Activated naive CD8-positive, alpha-beta T cell (primary cell): ENCODE data around the gene WDR93.

Experiments used
- H3K27ac Mint-ChIP-seq: one replicate; pipeline ENCODE4 v1.8.0; 2021; ENCODE audit warnings: mixed read lengths
- H3K27me3 Mint-ChIP-seq: one replicate; pipeline ENCODE4 v1.8.0; 2021; ENCODE audit warnings: mixed read lengths
- H3K36me3 Mint-ChIP-seq: one replicate; pipeline ENCODE4 v1.8.0; 2021; ENCODE audit warnings: mixed read lengths
- H3K4me1 Mint-ChIP-seq: one replicate; pipeline ENCODE4 v1.8.0; 2021; ENCODE audit warnings: low read depth, mixed read lengths
- H3K4me3 Mint-ChIP-seq: one replicate; pipeline ENCODE4 v1.8.0; 2021; ENCODE audit warnings: mild to moderate bottlenecking, mixed read lengths
- H3K9me3 Mint-ChIP-seq: one replicate; pipeline ENCODE4 v1.8.0; 2021; ENCODE audit warnings: low read depth, mixed read lengths

The WDR93 gene

GRCh38 chr15:89693091-89693490 lies 2.5 kb downstream of the WDR93 start:
- Mint-ChIP-seq H3K4me3 (no peak overlapping the region), H3K9me3 (no peaks in the 10 kb centered on the region), H3K27ac (no peak overlapping the region), H3K27me3 (peaks cover 3% of the 10 kb centered on the region), H3K36me3 (no peaks in the 10 kb centered on the region), H3K4me1 (peaks cover 11% of the 10 kb centered on the region)

GRCh38 chr15:89693696-89694095 lies 3.1 kb downstream of the WDR93 start:
- H3K27me3 Mint-ChIP-seq = peaks cover 4% of the 10 kb centered on the region
- no peaks in the 10 kb centered on the region for H3K9me3 Mint-ChIP-seq
- peaks cover 11% of the 10 kb centered on the region for H3K4me1 Mint-ChIP-seq
- H3K27ac Mint-ChIP-seq = no peak overlapping the region
- H3K4me3 Mint-ChIP-seq = no peak overlapping the region
- peaks cover 2% of the 10 kb centered on the region for H3K36me3 Mint-ChIP-seq

- H3K4me3 Mint-ChIP-seq = no peak overlapping the region
- no peak overlapping the region for H3K27ac Mint-ChIP-seq
- no peaks in the 10 kb centered on the region for H3K9me3 Mint-ChIP-seq
- H3K27me3 Mint-ChIP-seq = peaks cover 11% of the 10 kb centered on the region
- H3K36me3 Mint-ChIP-seq = peaks cover 5% of the 10 kb centered on the region
- H3K4me1 Mint-ChIP-seq = peaks cover 5% of the 10 kb centered on the region
These were observed 4.6 kb downstream of the WDR93 start for GRCh38 chr15:89695198-89695597.

DNA sequence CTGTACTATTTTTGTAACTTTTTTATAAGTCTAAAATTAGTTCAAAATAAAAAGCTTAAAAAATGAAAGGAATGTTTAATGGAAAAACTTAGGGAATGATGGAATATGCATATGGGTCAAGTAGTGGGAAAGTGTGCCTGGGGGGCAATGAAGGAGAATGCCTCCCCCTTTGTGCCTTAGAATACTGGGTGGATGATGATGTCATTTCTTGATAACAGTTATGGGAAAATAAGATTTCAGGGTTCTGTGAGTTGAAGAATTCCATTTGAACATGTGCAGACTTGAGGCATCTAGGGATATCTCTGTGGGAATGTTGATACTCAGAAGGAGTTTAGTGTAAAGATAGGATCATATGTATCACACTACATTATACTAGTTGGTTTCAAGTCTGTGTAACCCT lies 13.8 kb downstream of the WDR93 start:
- no peaks in the 10 kb centered on the region for H3K4me1 Mint-ChIP-seq
- H3K27me3 Mint-ChIP-seq = peaks cover 17% of the 10 kb centered on the region
- no peak overlapping the region for H3K27ac Mint-ChIP-seq
- no peak overlapping the region for H3K4me3 Mint-ChIP-seq
- no peaks in the 10 kb centered on the region for H3K9me3 Mint-ChIP-seq
- H3K36me3 Mint-ChIP-seq = peaks cover 4% of the 10 kb centered on the region

GRCh38 chr15:89707577-89707976 lies 17.0 kb downstream of the WDR93 start:
- Mint-ChIP-seq H3K4me3 (no peak overlapping the region), H3K27ac (no peak overlapping the region), H3K36me3 (peaks cover 2% of the 10 kb centered on the region), H3K9me3 (no peaks in the 10 kb centered on the region), H3K4me1 (no peaks in the 10 kb centered on the region), H3K27me3 (peaks cover 11% of the 10 kb centered on the region)

DNA sequence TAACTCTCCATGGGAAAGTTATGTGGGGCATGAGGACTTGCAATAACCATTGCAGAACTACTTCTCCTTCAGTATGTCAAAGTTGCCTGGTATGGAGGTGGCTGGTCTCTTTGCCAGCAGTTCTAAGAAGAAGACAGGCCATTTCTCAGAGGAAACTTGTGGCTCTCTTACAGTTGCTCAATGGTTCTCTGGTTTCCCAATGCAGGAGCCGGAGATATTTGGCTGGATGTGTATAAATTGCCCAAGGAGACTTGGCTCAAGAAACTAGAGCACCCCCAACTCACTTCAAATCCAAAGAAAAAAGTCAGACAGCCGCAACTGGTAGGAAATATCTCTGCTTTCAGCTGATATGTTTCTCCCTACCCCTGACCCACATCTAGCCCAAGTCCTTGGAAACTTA lies 24.2 kb downstream of the WDR93 start:
- Mint-ChIP-seq H3K27ac (no peak overlapping the region), H3K27me3 (no peaks in the 10 kb centered on the region), H3K4me1 (no peaks in the 10 kb centered on the region), H3K36me3 (no peaks in the 10 kb centered on the region), H3K4me3 (no peak overlapping the region), H3K9me3 (no peaks in the 10 kb centered on the region)

DNA sequence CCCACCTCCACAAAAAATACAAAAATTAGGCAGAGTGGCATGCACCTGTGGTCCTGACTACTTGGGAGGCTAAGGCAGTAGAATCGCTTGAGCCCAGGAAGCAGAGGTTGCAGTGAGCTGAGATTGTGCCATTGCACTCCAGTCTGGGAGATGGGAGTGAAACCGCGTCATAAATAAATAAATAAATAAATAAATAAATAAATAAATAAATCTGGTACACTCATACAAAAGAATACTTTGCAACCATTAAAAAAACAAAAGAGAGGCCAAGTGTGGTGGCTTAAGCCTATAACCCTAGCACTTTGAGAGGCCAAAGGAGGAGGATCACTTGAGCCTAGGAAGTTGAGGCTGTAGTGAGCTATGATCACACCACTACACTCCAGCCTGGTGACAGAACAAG lies 32.4 kb downstream of the WDR93 start:
- peaks cover 4% of the 10 kb centered on the region for H3K36me3 Mint-ChIP-seq
- no peak overlapping the region for H3K4me3 Mint-ChIP-seq
- H3K27ac Mint-ChIP-seq = no peak overlapping the region
- no peaks in the 10 kb centered on the region for H3K4me1 Mint-ChIP-seq
- H3K9me3 Mint-ChIP-seq = peaks cover 3% of the 10 kb centered on the region
- peaks cover 8% of the 10 kb centered on the region for H3K27me3 Mint-ChIP-seq

DNA sequence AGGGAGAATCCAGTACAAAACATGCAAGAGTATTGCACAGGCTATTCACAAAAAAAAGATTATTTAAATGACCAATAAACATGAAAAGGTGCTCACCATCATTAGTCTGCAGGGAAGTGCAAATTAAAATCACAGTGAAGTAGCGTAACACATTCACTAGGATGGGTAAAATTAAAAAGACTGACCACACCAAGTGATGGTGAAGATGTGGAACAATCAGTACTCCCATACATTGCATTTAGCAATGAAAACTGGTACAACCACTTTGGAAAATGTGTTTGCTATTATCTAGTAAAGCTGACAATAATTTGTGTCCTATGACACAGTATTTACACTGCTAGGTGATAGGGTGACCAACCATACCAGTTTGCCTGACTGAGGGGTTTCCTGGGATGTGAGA lies 34.0 kb downstream of the WDR93 start:
- H3K9me3 Mint-ChIP-seq = peaks cover 3% of the 10 kb centered on the region
- no peak overlapping the region for H3K27ac Mint-ChIP-seq
- H3K4me3 Mint-ChIP-seq = no peak overlapping the region
- H3K27me3 Mint-ChIP-seq = peaks cover 8% of the 10 kb centered on the region
- H3K4me1 Mint-ChIP-seq = no peaks in the 10 kb centered on the region
- peaks cover 4% of the 10 kb centered on the region for H3K36me3 Mint-ChIP-seq

DNA sequence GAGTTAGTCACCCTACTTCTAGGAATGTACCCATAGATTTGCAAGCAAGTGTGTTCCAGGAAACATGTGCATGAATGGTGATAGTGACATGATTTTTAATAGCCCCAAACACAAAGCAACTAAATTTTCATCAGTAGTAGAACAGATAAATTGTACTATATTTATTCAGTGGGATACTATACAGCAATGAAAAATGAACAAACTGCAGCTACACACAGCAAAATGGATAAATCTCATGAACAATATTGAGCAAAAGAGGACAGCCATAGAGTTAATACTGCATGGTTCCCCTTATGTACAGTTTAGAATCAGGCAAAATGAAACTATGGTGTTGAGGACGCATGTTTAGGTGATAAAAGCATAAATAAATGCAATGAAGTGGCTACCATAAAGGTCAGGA lies 34.5 kb downstream of the WDR93 start:
- no peak overlapping the region for H3K4me3 Mint-ChIP-seq
- peaks cover 8% of the 10 kb centered on the region for H3K27me3 Mint-ChIP-seq
- no peaks in the 10 kb centered on the region for H3K4me1 Mint-ChIP-seq
- peaks cover 4% of the 10 kb centered on the region for H3K36me3 Mint-ChIP-seq
- no peak overlapping the region for H3K27ac Mint-ChIP-seq
- peaks cover 3% of the 10 kb centered on the region for H3K9me3 Mint-ChIP-seq

GRCh38 chr15:89728254-89728653 lies 37.6 kb downstream of the WDR93 start:
- no peak overlapping the region for H3K27ac Mint-ChIP-seq
- H3K27me3 Mint-ChIP-seq = peaks cover 1% of the 10 kb centered on the region
- H3K36me3 Mint-ChIP-seq = peaks cover 4% of the 10 kb centered on the region
- no peaks in the 10 kb centered on the region for H3K4me1 Mint-ChIP-seq
- H3K4me3 Mint-ChIP-seq = no peak overlapping the region
- H3K9me3 Mint-ChIP-seq = peaks cover 3% of the 10 kb centered on the region

GRCh38 chr15:89731275-89731674 lies 40.7 kb downstream of the WDR93 start:
- H3K36me3 Mint-ChIP-seq = no peaks in the 10 kb centered on the region
- peaks cover 5% of the 10 kb centered on the region for H3K27me3 Mint-ChIP-seq
- no peaks in the 10 kb centered on the region for H3K9me3 Mint-ChIP-seq
- H3K4me1 Mint-ChIP-seq = no peaks in the 10 kb centered on the region
- no peak overlapping the region for H3K4me3 Mint-ChIP-seq
- H3K27ac Mint-ChIP-seq = no peak overlapping the region

DNA sequence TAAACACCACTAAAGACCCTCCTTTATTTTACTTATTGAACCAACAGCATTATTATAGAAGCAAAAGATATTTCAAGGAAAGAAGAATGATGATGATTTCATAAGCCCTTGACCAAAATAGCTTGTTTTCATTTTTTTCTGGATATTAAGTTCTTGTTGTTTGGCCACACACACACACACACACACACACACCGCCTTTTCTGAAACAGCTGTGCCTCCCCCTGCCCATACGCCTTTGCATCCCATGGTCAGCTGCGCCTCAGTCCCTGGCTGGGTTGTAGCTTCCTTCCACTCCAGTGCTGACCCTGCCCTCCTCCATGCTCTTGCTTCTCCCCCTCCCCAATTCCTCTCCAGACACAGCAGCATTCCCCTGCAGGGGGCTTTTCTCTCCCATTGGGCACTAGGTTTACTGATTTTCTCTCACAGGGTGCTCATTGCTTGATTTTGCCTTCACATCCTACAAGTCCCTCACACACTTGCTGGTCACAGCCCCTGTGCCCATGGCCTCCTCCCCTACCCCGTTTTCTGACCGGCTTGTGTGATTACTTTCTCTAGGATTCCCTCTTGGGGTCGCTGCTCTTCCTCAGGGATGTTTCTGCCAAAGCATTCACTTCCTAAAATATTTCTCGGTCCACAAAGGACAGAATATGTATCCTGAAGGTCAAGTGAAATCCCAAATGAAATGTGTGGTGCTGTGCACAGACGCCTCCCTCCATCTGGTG lies 42.0 kb downstream of the WDR93 start:
- H3K4me1 Mint-ChIP-seq = no peaks in the 10 kb centered on the region
- no peak overlapping the region for H3K27ac Mint-ChIP-seq
- no peaks in the 10 kb centered on the region for H3K36me3 Mint-ChIP-seq
- H3K27me3 Mint-ChIP-seq = peaks cover 5% of the 10 kb centered on the region
- no peak overlapping the region for H3K4me3 Mint-ChIP-seq
- no peaks in the 10 kb centered on the region for H3K9me3 Mint-ChIP-seq

DNA sequence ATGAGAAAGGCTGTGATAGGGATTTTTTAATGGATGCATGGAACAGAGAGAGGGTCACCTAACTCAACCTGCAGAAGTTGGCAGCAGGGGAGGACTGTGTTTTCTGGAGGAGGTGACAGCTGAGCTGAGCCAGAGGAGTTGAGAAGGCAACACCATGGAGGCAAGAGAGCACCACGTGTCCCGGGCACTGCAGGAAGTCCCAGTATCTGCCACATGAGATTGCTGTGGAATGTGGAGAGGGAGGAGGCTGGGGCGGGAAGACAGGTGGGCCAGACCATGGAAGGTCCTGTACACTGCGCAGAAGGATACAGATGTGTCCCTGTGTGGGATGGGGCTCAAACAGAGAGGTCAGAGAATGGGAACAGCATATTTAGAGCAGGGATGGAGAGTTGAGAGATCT lies 45.2 kb downstream of the WDR93 start:
- Mint-ChIP-seq H3K9me3 (no peaks in the 10 kb centered on the region), H3K36me3 (no peaks in the 10 kb centered on the region), H3K4me3 (no peak overlapping the region), H3K27ac (no peak overlapping the region), H3K4me1 (peaks cover 2% of the 10 kb centered on the region), H3K27me3 (peaks cover 7% of the 10 kb centered on the region)

DNA sequence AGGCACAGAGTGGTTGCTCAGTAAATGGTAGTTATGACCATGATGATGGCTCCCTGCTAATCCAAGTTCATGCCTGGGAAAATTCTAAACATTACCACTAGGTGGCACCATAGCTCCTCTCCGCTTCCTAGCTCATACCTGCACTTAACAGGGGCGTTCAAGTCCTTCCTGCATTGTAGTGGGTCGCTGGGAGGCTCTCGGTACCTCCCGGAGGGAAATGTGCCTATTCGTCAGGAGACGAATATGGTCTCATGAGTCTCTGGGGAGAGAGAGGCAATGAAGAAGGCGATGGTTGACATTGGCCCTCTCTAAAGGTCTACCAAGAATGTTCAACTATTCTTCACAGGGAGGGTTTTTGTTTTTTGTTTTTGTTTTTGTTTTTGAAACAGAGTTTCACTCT lies 49.5 kb downstream of the WDR93 start:
- Mint-ChIP-seq H3K27me3 (peaks cover 7% of the 10 kb centered on the region), H3K27ac (no peak overlapping the region), H3K4me3 (no peak overlapping the region), H3K9me3 (no peaks in the 10 kb centered on the region), H3K36me3 (no peaks in the 10 kb centered on the region), H3K4me1 (peaks cover 2% of the 10 kb centered on the region)

GRCh38 chr15:89743011-89743410 lies 52.4 kb downstream of the WDR93 start:
- H3K4me1 Mint-ChIP-seq = peaks cover 2% of the 10 kb centered on the region
- no peak overlapping the region for H3K27ac Mint-ChIP-seq
- no peak overlapping the region for H3K4me3 Mint-ChIP-seq
- H3K27me3 Mint-ChIP-seq = peaks cover 1% of the 10 kb centered on the region
- H3K9me3 Mint-ChIP-seq = no peaks in the 10 kb centered on the region
- H3K36me3 Mint-ChIP-seq = no peaks in the 10 kb centered on the region

- no peak overlapping the region for H3K27ac Mint-ChIP-seq
- H3K4me3 Mint-ChIP-seq = no peak overlapping the region
- H3K9me3 Mint-ChIP-seq = no peaks in the 10 kb centered on the region
These were observed 53.0 kb downstream of the WDR93 start for GRCh38 chr15:89743594-89743993.

More at GRCh38 chr15:89743594-89743993, 53.0 kb downstream of the WDR93 start:
- H3K27me3 Mint-ChIP-seq = peaks cover 4% of the 10 kb centered on the region
- peaks cover 2% of the 10 kb centered on the region for H3K4me1 Mint-ChIP-seq
- no peaks in the 10 kb centered on the region for H3K36me3 Mint-ChIP-seq
